Measurements from ENCODE around the gene MARVELD1.

The MARVELD1 gene

DNA sequence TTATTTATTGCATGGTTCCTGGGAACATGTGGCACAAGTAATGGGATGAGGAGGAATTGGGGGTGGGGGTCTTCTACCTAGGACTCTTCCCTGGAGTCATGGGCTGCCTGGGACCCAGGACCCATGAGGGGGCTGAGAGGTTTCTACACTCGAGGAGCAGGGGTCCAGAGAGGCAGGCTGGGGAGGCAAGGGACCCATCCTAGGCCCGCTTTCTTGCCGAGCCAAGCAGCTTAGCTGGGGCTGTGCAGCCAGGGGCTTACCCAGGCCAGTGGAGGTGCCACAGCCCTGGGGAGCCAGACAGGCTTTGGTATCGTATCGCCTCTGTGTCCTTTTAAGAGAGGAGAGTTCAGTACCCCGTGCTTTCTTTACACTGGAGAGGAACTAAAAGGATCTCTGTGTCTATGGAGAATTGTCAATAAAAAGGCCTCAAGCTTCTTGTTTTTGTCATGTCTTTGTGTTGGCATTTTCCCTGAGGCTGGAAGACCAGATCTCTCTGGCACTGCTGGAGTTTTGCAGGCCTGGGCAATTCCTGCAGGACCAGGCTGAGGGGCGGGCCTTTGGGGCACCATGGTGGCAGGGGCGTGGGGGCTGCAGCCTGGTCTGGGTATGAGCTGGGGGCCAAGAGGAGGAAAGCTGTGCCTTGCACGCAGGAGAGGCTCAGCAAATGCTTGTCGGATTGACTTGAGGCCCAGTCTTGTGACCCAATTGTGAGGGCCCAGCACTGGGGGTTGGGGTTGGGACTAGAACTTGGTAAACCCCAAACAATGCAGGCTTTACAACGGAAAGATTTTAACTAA lies 47.1 kb downstream of the MARVELD1 start:
- no peaks in the 10 kb centered on the region for H3K4me1 ChIP-seq (ENCODE audit: low read length)
- H3F3A ChIP-seq (ENCODE audit: insufficient read depth, low read length) = no peaks in the 10 kb centered on the region
- no peaks in the 10 kb centered on the region for H3K9me2 ChIP-seq (replicated peaks; ENCODE audit: insufficient read depth, low read length)
- H3K4me3 ChIP-seq (ENCODE audit: low read length) = no peak overlapping the region
- no peaks in the 10 kb centered on the region for H4K20me1 ChIP-seq (ENCODE audit: insufficient read depth, low read length)
- no peaks in the 10 kb centered on the region for H3K9me3 ChIP-seq (replicated peaks; ENCODE audit: insufficient read depth, low read length)
- TF ChIP-seq EZH2 (optimal IDR thresholded peaks at IDR 0.05; ENCODE audit: low read depth, low read length) = no peak
- TF ChIP-seq EZH2phosphoT487 (IDR thresholded peaks at IDR 0.05; ENCODE audit: low read length) = no peak
- TF ChIP-seq, protein P1, sequence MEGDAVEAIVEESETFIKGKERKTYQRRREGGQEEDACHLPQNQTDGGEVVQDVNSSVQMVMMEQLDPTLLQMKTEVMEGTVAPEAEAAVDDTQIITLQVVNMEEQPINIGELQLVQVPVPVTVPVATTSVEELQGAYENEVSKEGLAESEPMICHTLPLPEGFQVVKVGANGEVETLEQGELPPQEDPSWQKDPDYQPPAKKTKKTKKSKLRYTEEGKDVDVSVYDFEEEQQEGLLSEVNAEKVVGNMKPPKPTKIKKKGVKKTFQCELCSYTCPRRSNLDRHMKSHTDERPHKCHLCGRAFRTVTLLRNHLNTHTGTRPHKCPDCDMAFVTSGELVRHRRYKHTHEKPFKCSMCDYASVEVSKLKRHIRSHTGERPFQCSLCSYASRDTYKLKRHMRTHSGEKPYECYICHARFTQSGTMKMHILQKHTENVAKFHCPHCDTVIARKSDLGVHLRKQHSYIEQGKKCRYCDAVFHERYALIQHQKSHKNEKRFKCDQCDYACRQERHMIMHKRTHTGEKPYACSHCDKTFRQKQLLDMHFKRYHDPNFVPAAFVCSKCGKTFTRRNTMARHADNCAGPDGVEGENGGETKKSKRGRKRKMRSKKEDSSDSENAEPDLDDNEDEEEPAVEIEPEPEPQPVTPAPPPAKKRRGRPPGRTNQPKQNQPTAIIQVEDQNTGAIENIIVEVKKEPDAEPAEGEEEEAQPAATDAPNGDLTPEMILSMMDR (IDR thresholded peaks at IDR 0.05; ENCODE audit: low read length) = no peak
- no peaks in the 10 kb centered on the region for H3K27me3 ChIP-seq (replicated peaks; ENCODE audit: insufficient read depth, low read length)
- no peak overlapping the region for H2AFZ ChIP-seq (ENCODE audit: low read length)
- no peaks in the 10 kb centered on the region for H3K36me3 ChIP-seq (replicated peaks; ENCODE audit: insufficient read depth, low read length)
- DNase-seq = no peak
- H3K4me2 ChIP-seq (ENCODE audit: low read depth, low read length) = no peak overlapping the region
- no peak overlapping the region for H3K9ac ChIP-seq (ENCODE audit: low read length)
- no peaks in the 10 kb centered on the region for H3K79me2 ChIP-seq (ENCODE audit: low read length)
- H3K27ac ChIP-seq (ENCODE audit: low read length) = no peak overlapping the region

DNA sequence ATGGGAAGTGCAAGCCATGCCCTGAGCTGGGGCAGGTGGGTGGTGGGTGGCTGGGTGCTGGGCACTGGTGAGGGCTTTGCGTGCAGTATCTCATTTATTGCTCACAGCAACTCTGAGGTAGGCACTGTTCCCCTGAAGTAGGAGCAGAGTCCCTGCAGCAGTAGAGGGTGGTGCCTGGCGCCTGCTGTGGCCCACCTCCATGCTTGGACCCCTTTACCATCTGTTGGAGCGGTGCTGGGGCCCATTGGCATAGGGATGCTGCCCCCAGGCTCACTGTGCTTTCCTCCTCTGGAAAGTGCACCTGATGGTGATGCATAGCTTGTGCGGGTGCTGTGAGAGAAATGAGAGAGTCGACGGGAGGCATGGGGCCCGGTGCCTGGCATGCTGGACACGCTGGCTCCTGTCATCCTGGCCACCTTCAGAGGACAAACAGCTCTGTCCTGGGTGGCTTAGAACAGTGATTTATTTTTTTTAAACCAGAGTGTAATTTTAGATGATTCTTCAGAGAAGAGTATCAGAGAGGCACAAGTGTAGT lies 47.9 kb downstream of the MARVELD1 start:
- H3K27ac ChIP-seq (ENCODE audit: low read length) = no peak overlapping the region
- DNase-seq = no peak
- no peak overlapping the region for H3K4me3 ChIP-seq (ENCODE audit: low read length)
- no peaks in the 10 kb centered on the region for H3F3A ChIP-seq (ENCODE audit: insufficient read depth, low read length)
- no peaks in the 10 kb centered on the region for H3K27me3 ChIP-seq (replicated peaks; ENCODE audit: insufficient read depth, low read length)
- H3K4me1 ChIP-seq (ENCODE audit: low read length) = no peaks in the 10 kb centered on the region
- H3K9me2 ChIP-seq (replicated peaks; ENCODE audit: insufficient read depth, low read length) = no peaks in the 10 kb centered on the region
- no peak overlapping the region for H2AFZ ChIP-seq (ENCODE audit: low read length)
- no peak overlapping the region for H3K9ac ChIP-seq (ENCODE audit: low read length)
- H3K36me3 ChIP-seq (replicated peaks; ENCODE audit: insufficient read depth, low read length) = no peaks in the 10 kb centered on the region
- H3K4me2 ChIP-seq (ENCODE audit: low read depth, low read length) = no peak overlapping the region
- H3K79me2 ChIP-seq (ENCODE audit: low read length) = no peaks in the 10 kb centered on the region
- H3K9me3 ChIP-seq (replicated peaks; ENCODE audit: insufficient read depth, low read length) = no peaks in the 10 kb centered on the region
- TF ChIP-seq, protein P1 (IDR thresholded peaks at IDR 0.05; ENCODE audit: low read length) = no peak
- no peak for TF ChIP-seq EZH2 (optimal IDR thresholded peaks at IDR 0.05; ENCODE audit: low read depth, low read length)
- TF ChIP-seq EZH2phosphoT487 (IDR thresholded peaks at IDR 0.05; ENCODE audit: low read length) = no peak
- H4K20me1 ChIP-seq (ENCODE audit: insufficient read depth, low read length) = no peaks in the 10 kb centered on the region

DNA sequence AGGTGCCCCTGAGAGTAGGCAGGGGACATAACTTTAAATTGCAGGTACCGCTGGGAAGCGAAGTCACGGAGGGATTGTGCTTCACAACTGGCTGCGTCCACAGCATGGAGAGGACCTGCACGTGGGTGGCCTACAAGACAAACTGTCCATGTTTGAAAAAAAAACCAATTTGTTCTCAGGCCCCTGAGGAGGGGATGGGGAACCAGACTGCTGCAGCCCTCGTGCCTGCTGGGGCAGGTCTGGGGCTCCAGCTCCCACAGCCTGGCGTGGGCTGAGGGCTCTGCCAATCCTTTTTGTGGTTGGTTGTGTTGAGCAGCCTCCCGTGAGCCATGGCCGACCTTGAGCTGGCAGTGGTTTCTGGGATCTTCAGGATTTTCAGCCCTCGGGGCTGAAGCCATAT lies 48.5 kb downstream of the MARVELD1 start:
- H3K27ac ChIP-seq (ENCODE audit: low read length) = no peak overlapping the region
- no peak overlapping the region for H3K4me2 ChIP-seq (ENCODE audit: low read depth, low read length)
- H2AFZ ChIP-seq (ENCODE audit: low read length) = no peak overlapping the region
- no peak for DNase-seq
- no peaks in the 10 kb centered on the region for H3K9me2 ChIP-seq (replicated peaks; ENCODE audit: insufficient read depth, low read length)
- no peaks in the 10 kb centered on the region for H3K36me3 ChIP-seq (replicated peaks; ENCODE audit: insufficient read depth, low read length)
- H3K9ac ChIP-seq (ENCODE audit: low read length) = no peak overlapping the region
- H3K9me3 ChIP-seq (replicated peaks; ENCODE audit: insufficient read depth, low read length) = no peaks in the 10 kb centered on the region
- H3K4me1 ChIP-seq (ENCODE audit: low read length) = no peaks in the 10 kb centered on the region
- no peaks in the 10 kb centered on the region for H3K79me2 ChIP-seq (ENCODE audit: low read length)
- TF ChIP-seq EZH2 (optimal IDR thresholded peaks at IDR 0.05; ENCODE audit: low read depth, low read length) (no peak), EZH2phosphoT487 (IDR thresholded peaks at IDR 0.05; ENCODE audit: low read length) (no peak)
- TF ChIP-seq, protein P1 (IDR thresholded peaks at IDR 0.05; ENCODE audit: low read length) = no peak
- H3F3A ChIP-seq (ENCODE audit: insufficient read depth, low read length) = no peaks in the 10 kb centered on the region
- no peak overlapping the region for H3K4me3 ChIP-seq (ENCODE audit: low read length)
- H3K27me3 ChIP-seq (replicated peaks; ENCODE audit: insufficient read depth, low read length) = no peaks in the 10 kb centered on the region
- H4K20me1 ChIP-seq (ENCODE audit: insufficient read depth, low read length) = no peaks in the 10 kb centered on the region
